Mesenchymal stem cell (in vitro differentiated cells and primary cell): ENCODE measurements around the gene IGF2.

Source experiments
- DNase-seq: peaks from one replicate; pipeline ENCODE4 v3.0.0-alpha.2; 2013
- H2AFZ ChIP-seq: one replicate; pipeline ENCODE4 v1.6.1; 2013; ENCODE audit warnings: low read depth, mild to moderate bottlenecking, control low read depth, inconsistent platforms, low read length, moderate library complexity
- H2AK5ac ChIP-seq: 2 replicates; pipeline ENCODE4 v1.6.1; 2013; ENCODE audit warnings: low read length, moderate library complexity, mild to moderate bottlenecking, inconsistent platforms; ENCODE audit not compliant: severe bottlenecking
- H2BK120ac ChIP-seq: one replicate; pipeline ENCODE4 v1.6.1; 2013; ENCODE audit warnings: low read depth, mild to moderate bottlenecking, inconsistent platforms, low read length, moderate library complexity
- H2BK12ac ChIP-seq, 2 experiments: one replicate each; pipeline ENCODE4 v1.6.1; 2013; ENCODE audit warnings: inconsistent platforms in 2 of 2, low read length in 2 of 2, mild to moderate bottlenecking in 2 of 2, moderate library complexity in 2 of 2, control low read depth in 1 of 2
- H2BK15ac ChIP-seq: one replicate; pipeline ENCODE4 v1.6.1; 2013; ENCODE audit warnings: mild to moderate bottlenecking, low read depth, inconsistent platforms; ENCODE audit not compliant: poor library complexity, severe bottlenecking
- H2BK5ac ChIP-seq: 2 replicates; pipeline ENCODE4 v1.6.1; 2013; ENCODE audit warnings: low read depth, mild to moderate bottlenecking, low read length, control low read depth, inconsistent platforms; ENCODE audit not compliant: poor library complexity, severe bottlenecking
- H3K14ac ChIP-seq, 2 experiments: one replicate each; pipeline ENCODE4 v1.6.1; 2013; ENCODE audit warnings: inconsistent platforms in 2 of 2, low read length in 2 of 2, control low read depth in 1 of 2, mild to moderate bottlenecking in 1 of 2, moderate library complexity in 1 of 2
- H3K18ac ChIP-seq, 2 experiments: one replicate each; pipeline ENCODE4 v1.6.1; 2013; ENCODE audit warnings: inconsistent platforms in 2 of 2, low read length in 2 of 2, control low read depth in 1 of 2, low read depth in 1 of 2, mild to moderate bottlenecking in 1 of 2
- H3K23ac ChIP-seq, 2 experiments: one replicate each; pipeline ENCODE4 v1.6.1; 2013; ENCODE audit warnings: inconsistent platforms in 2 of 2, low read length in 2 of 2, mild to moderate bottlenecking in 2 of 2, moderate library complexity in 2 of 2, control low read depth in 1 of 2
- H3K27ac ChIP-seq: 2 replicates; pipeline ENCODE4 v1.5.1; 2013; ENCODE audit warnings: mild to moderate bottlenecking, moderate library complexity, low read length, control low read depth, inconsistent platforms; ENCODE audit not compliant: poor library complexity, severe bottlenecking
- H3K27me3 ChIP-seq, 2 experiments: 2 replicates each; pipeline versions ENCODE4 v1.6.1 to v1.7.0; 2013; ENCODE audit warnings: low read length in 2 of 2, mild to moderate bottlenecking in 2 of 2, moderate library complexity in 2 of 2, control low read depth in 1 of 2, inconsistent platforms in 1 of 2; ENCODE audit not compliant: control insufficient read depth in 1 of 2, insufficient read depth in 1 of 2
- H3K36me3 ChIP-seq, 2 experiments: 2 replicates each; pipeline versions ENCODE4 v1.6.1 to v1.7.0; 2013; ENCODE audit warnings: low read length in 2 of 2, control low read depth in 1 of 2, inconsistent platforms in 1 of 2, low read depth in 1 of 2, mild to moderate bottlenecking in 1 of 2; ENCODE audit not compliant: insufficient read depth in 2 of 2, control insufficient read depth in 1 of 2
- H3K4ac ChIP-seq, 2 experiments: one replicate each; pipeline ENCODE4 v1.6.1; 2013; ENCODE audit warnings: inconsistent platforms in 2 of 2, low read length in 2 of 2, mild to moderate bottlenecking in 2 of 2, moderate library complexity in 2 of 2, control low read depth in 1 of 2, low read depth in 1 of 2
- H3K4me1 ChIP-seq: 2 replicates; pipeline ENCODE4 v1.6.1; 2013; ENCODE audit warnings: low read depth, low read length, control low read depth; ENCODE audit not compliant: control insufficient read depth, insufficient read depth
- H3K4me2 ChIP-seq: 2 replicates; pipeline ENCODE4 v1.6.1; 2013; ENCODE audit warnings: low read length, mild to moderate bottlenecking, inconsistent platforms; ENCODE audit not compliant: poor library complexity, severe bottlenecking
- H3K4me3 ChIP-seq, 2 experiments: 2 replicates each; pipeline versions ENCODE4 v1.5.1 to v1.7.0; 2013; ENCODE audit warnings: low read length in 2 of 2, mild to moderate bottlenecking in 2 of 2, control low read depth in 1 of 2, low read depth in 1 of 2; ENCODE audit not compliant: insufficient read depth in 1 of 2
- H3K79me1 ChIP-seq: replicated peaks from 2 replicates; pipeline ENCODE4 v1.6.1; 2013; ENCODE audit warnings: mild to moderate bottlenecking, control low read depth, low read length, inconsistent platforms; ENCODE audit not compliant: poor library complexity, severe bottlenecking
- H3K9ac ChIP-seq: 2 replicates; pipeline ENCODE4 v1.7.0; 2013; ENCODE audit warnings: mild to moderate bottlenecking, low read length, moderate library complexity
- H3K9me3 ChIP-seq: 2 replicates; pipeline ENCODE4 v1.7.0; 2013; ENCODE audit warnings: mild to moderate bottlenecking, low read length; ENCODE audit not compliant: control insufficient read depth
- H4K8ac ChIP-seq: one replicate; pipeline ENCODE4 v1.6.1; 2013; ENCODE audit warnings: inconsistent platforms, mild to moderate bottlenecking, low read length, moderate library complexity
- H4K91ac ChIP-seq: one replicate; pipeline ENCODE4 v1.6.1; 2013; ENCODE audit warnings: mild to moderate bottlenecking, low read length, inconsistent platforms
- WGBS: methylation state at CpG from one replicate; pipeline ENCODE4 v1.1.7; 2013; ENCODE audit warnings: mixed read lengths; 5-methylcytosine and 5-hydroxymethylcytosine counted together

The IGF2 gene

GRCh38 chr11:2159536-2160413 lies 20.6 kb upstream of the IGF2 start:
- Histone ChIP-seq H3K18ac (no peak overlapping the region), H3K27ac (no peak overlapping the region)
- 83% methylated on average over 34 of the region's 36 CpGs for WGBS

GRCh38 chr11:2158966-2159365 lies 19.8 kb upstream of the IGF2 start:
- Histone ChIP-seq H2BK5ac (no peak overlapping the region), H2BK12ac (no peak overlapping the region), H3K4ac (no peak overlapping the region), H3K18ac (no peak overlapping the region), H3K4me1 (no peaks in the 10 kb centered on the region), H3K4me2 (no peak overlapping the region), H3K27me3 (peaks cover 10 to 47% of the 10 kb centered on the region in 2 experiments), H3K79me1 (no peaks in the 10 kb centered on the region), H3K27ac (no peak overlapping the region), H4K8ac (no peak overlapping the region), H3K9me3 (no peaks in the 10 kb centered on the region), H2AFZ (no peak overlapping the region), H3K4me3 (no peak overlapping the region), H3K9ac (no peak overlapping the region), H3K14ac (no peak overlapping the region), H2BK15ac (no peak overlapping the region), H2AK5ac (no peak overlapping the region), H3K23ac (peak overlapping the region in 1 of 2 experiments; percentile 42), H4K91ac (no peak overlapping the region), H3K36me3 (no peaks in the 10 kb centered on the region), H2BK120ac (no peak overlapping the region)
- no peak for DNase-seq
- 86% methylated on average over 4 of the region's 10 CpGs for WGBS

More at GRCh38 chr11:2159536-2160413, 20.6 kb upstream of the IGF2 start:
- H3K4me3 ChIP-seq = no peak overlapping the region
- H3K14ac ChIP-seq = no peak overlapping the region
- DNase-seq = no peak
- H3K27me3 ChIP-seq = peaks cover 8 to 45% of the 10 kb centered on the region in 2 experiments
- H2BK15ac ChIP-seq = no peak overlapping the region
- no peak overlapping the region for H2AFZ ChIP-seq
- H3K4me2 ChIP-seq = no peak overlapping the region
- H3K79me1 ChIP-seq = no peaks in the 10 kb centered on the region
- H3K23ac ChIP-seq = no peak overlapping the region
- H2BK12ac ChIP-seq = no peak overlapping the region
- H2AK5ac ChIP-seq = no peak overlapping the region
- H2BK120ac ChIP-seq = no peak overlapping the region
- H2BK5ac ChIP-seq = no peak overlapping the region
- no peaks in the 10 kb centered on the region for H3K4me1 ChIP-seq
- H4K91ac ChIP-seq = no peak overlapping the region
- H3K36me3 ChIP-seq = no peaks in the 10 kb centered on the region
- no peaks in the 10 kb centered on the region for H3K9me3 ChIP-seq
- no peak overlapping the region for H4K8ac ChIP-seq
- H3K9ac ChIP-seq = no peak overlapping the region
- H3K4ac ChIP-seq = no peak overlapping the region

- H3K23ac ChIP-seq = no peak overlapping the region
- H3K79me1 ChIP-seq = no peaks in the 10 kb centered on the region
- no peak overlapping the region for H3K9ac ChIP-seq
- no peaks in the 10 kb centered on the region for H3K9me3 ChIP-seq
- H2BK15ac ChIP-seq = no peak overlapping the region
- H3K4me1 ChIP-seq = no peaks in the 10 kb centered on the region
- DNase-seq = no peak
- no peak overlapping the region for H3K14ac ChIP-seq
- no peaks in the 10 kb centered on the region for H3K36me3 ChIP-seq
- no peak overlapping the region for H2AFZ ChIP-seq
- H3K4ac ChIP-seq = no peak overlapping the region
- H4K91ac ChIP-seq = no peak overlapping the region
- H2BK12ac ChIP-seq = no peak overlapping the region
- no peak overlapping the region for H2BK120ac ChIP-seq
- H3K27me3 ChIP-seq = peaks cover 15 to 51% of the 10 kb centered on the region in 2 experiments
- H3K18ac ChIP-seq = no peak overlapping the region
- H3K27ac ChIP-seq = no peak overlapping the region
- no peak overlapping the region for H2BK5ac ChIP-seq
- no peak overlapping the region for H4K8ac ChIP-seq
- H3K4me3 ChIP-seq = no peak overlapping the region
- H3K4me2 ChIP-seq = no peak overlapping the region
- 74% methylated on average over 12 of the region's 13 CpGs for WGBS
- no peak overlapping the region for H2AK5ac ChIP-seq
Measured at GRCh38 chr11:2158296-2158737, 19.1 kb upstream of the IGF2 start.

- H3K23ac ChIP-seq = no peak overlapping the region
- no peak overlapping the region for H2BK12ac ChIP-seq
- peaks cover 21 to 56% of the 10 kb centered on the region in 2 experiments for H3K27me3 ChIP-seq
- H4K91ac ChIP-seq = no peak overlapping the region
- H3K79me1 ChIP-seq = no peaks in the 10 kb centered on the region
- 76% methylated on average over 18 of the region's 18 CpGs for WGBS
- H3K9me3 ChIP-seq = no peaks in the 10 kb centered on the region
- H2BK5ac ChIP-seq = no peak overlapping the region
- no peaks in the 10 kb centered on the region for H3K36me3 ChIP-seq
- no peak overlapping the region for H2BK15ac ChIP-seq
- H3K27ac ChIP-seq = no peak overlapping the region
- H3K4ac ChIP-seq = no peak overlapping the region
- no peak overlapping the region for H2AFZ ChIP-seq
- H3K4me1 ChIP-seq = no peaks in the 10 kb centered on the region
- H2BK120ac ChIP-seq = no peak overlapping the region
- H3K18ac ChIP-seq = no peak overlapping the region
- H3K9ac ChIP-seq = no peak overlapping the region
- H3K4me3 ChIP-seq = no peak overlapping the region
- H2AK5ac ChIP-seq = no peak overlapping the region
- no peak for DNase-seq
- no peak overlapping the region for H3K14ac ChIP-seq
- H4K8ac ChIP-seq = no peak overlapping the region
- H3K4me2 ChIP-seq = no peak overlapping the region
Measured at GRCh38 chr11:2157294-2158040, 18.3 kb upstream of the IGF2 start.
